HEK293 (cell line): ENCODE measurements around the gene SLC22A16.

Experiments used
- ATF2 ChIP-seq: fragments of 450-650 bp; formaldehyde crosslinking; IDR thresholded peaks from 2 replicates; pipeline ENCODE4 v1.5.1; 2016; ENCODE audit warnings: missing biosample characterization, missing genetic modification characterization, low read depth
- TF ChIP-seq, protein P1 (sequence below): fragments of 450-650 bp; formaldehyde crosslinking; IDR thresholded peaks from 2 replicates; pipeline ENCODE4 v1.5.1; 2016; ENCODE audit warnings: missing biosample characterization, missing genetic modification characterization

DNA sequence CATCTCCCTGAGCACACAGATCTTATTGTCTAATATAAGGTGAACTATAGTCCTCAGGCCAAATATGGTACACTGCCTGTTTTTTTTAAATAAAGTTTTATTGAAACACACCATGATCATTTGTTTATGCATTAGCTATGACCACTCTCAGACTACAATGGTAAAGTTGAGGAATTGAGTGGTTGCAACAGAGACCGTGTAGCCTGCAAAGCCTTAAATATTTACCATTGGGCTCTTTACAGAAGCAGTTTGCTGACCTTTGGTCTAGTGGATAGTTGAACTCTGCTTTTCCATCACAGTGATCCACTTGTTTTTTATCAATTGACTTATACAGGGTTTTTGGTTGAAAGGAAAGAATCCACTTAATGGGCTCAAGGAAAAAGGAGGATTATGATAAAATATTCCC lies 91.0 kb downstream of the SLC22A16 start:
- TF ChIP-seq, protein P1, sequence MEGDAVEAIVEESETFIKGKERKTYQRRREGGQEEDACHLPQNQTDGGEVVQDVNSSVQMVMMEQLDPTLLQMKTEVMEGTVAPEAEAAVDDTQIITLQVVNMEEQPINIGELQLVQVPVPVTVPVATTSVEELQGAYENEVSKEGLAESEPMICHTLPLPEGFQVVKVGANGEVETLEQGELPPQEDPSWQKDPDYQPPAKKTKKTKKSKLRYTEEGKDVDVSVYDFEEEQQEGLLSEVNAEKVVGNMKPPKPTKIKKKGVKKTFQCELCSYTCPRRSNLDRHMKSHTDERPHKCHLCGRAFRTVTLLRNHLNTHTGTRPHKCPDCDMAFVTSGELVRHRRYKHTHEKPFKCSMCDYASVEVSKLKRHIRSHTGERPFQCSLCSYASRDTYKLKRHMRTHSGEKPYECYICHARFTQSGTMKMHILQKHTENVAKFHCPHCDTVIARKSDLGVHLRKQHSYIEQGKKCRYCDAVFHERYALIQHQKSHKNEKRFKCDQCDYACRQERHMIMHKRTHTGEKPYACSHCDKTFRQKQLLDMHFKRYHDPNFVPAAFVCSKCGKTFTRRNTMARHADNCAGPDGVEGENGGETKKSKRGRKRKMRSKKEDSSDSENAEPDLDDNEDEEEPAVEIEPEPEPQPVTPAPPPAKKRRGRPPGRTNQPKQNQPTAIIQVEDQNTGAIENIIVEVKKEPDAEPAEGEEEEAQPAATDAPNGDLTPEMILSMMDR (tag by site-specific recombination) = no peak
- no peak for TF ChIP-seq ATF2 (tag by site-specific recombination)
